GM10847 (cell line): ENCODE data around the gene TMEM86A.

Experiments used
- POLR2A ChIP-seq: IDR thresholded peaks from 2 replicates; pipeline ENCODE4 v1.6.1; 2011; ENCODE audit not compliant: insufficient read length; ENCODE audit errors: extremely low read depth

Gene TMEM86A

DNA sequence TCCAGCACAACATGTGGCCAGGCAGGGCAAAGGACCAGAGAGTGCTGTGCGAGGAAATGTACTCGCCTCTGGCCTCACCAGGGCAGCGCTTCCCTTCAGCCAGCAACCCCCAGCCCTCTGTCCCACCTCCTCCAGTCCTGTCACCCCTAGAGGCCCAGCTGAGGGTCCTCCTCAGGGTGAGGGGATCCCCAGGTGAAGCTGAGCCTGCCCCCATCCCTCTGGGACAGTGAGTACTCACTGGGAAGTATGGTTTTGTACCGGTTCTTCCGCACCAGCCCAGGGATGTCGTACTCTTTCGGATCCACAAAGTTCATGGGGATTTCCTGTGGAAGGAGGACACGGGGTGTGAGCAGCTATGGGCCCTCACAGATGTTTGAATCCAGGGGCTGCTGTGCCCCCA, 39.1 kb downstream of the TMEM86A start:
- TF ChIP-seq POLR2A, result no peak

DNA sequence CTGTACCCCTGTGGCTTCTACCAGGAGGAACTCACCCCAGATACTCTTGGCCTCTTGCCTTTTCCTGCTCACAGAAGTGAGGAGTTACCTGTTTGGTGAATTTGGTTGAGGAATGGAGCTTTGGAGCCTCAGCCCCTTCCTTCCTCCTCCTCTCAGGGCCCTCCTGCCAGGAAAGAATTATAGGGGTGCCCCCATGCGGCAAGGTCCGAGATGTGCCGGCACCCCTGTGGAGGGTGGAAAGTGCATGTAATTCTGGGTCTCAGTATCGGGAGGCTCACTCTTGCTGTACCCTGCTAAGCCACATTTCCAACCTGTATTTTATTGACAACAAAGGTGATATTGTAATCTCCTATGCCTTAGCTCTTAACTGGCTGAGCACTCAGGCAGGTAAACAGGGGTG, 41.1 kb downstream of the TMEM86A start:
- TF ChIP-seq POLR2A, result no peak

DNA sequence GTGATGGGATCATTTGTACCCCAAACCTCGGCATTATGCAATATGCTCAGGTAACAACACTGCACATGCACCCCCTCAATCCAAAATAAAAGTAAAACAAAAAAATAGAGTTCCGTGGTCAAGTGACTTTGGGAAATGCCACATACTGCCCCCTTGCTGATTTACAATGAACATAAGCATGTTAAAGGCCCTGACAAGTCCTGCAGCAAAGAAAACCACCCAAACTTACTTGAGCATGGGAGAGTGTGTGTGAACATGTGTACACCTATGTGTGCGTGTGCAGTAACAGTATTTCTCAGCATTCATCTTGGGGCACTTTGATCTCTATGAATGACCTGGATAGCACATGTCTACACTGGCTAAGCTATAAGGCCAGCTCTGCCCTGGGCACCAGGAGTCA, 43.2 kb downstream of the TMEM86A start:
- no peak for TF ChIP-seq POLR2A

DNA sequence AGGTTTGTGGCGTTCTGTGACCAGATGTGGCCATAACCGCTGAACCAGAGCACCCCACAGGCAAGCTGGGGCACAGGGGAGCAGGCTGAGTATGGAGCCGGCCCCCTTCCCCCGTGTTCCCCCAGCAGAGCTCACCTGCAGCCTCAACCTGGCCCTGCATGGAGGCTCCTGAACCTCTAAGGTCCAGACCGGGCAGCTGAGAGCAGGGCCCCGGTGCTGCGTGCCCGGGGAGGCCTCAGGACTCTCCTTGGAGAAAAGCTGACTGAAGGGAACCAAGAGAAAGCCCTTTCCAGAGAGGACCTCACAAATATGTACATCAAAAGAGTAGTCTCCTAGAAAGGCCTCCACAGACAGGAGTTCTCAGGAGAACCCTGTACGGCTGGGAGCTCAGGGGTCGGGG, 44.8 kb downstream of the TMEM86A start:
- no peak for TF ChIP-seq POLR2A

GRCh38 chr11:18743900-18744514, 45.4 kb downstream of the TMEM86A start:
- no peak for TF ChIP-seq POLR2A

DNA sequence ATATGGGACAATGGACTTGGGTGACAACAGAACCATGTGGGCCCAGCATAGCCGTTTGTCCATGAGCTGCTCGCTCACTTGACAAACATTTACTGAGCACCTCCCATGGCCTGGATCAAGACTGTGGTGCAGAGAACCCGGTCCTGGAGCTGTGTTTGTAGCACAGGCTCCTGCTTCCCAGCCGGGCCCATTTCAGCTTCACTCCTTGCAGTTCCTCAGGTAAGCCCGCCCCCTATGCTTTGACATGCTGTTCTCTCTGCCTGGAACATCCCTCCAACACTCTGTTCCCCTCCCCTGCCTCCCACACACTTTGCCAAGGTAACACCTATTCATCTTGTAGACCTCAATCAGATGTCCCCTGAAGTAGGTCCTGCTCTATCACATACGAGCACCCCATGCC, 46.7 kb downstream of the TMEM86A start:
- no peak for TF ChIP-seq POLR2A

GRCh38 chr11:18748766-18749365, 50.3 kb downstream of the TMEM86A start:
- no peak for TF ChIP-seq POLR2A

- TF ChIP-seq POLR2A, result no peak
These were observed 51.2 kb downstream of the TMEM86A start for GRCh38 chr11:18749681-18750319.

- no peak for TF ChIP-seq POLR2A
These were observed 52.4 kb downstream of the TMEM86A start for GRCh38 chr11:18750944-18751343.

GRCh38 chr11:18752502-18752901, 53.9 kb downstream of the TMEM86A start:
- TF ChIP-seq POLR2A, result no peak

- no peak for TF ChIP-seq POLR2A
These were observed 55.7 kb downstream of the TMEM86A start for GRCh38 chr11:18754308-18754707.
